GM12865 (cell line): ENCODE data around the gene PALM2AKAP2.

Source experiments
- DNase-seq: peaks from one replicate; pipeline ENCODE4 v3.0.0; 2010; ENCODE audit warnings: low read depth
- H3K4me3 ChIP-seq: 2 replicates; pipeline ENCODE4 v1.5.1; 2011; ENCODE audit warnings: mild to moderate bottlenecking, low read depth, low read length, control low read depth
- TF ChIP-seq, protein P1 (sequence below): IDR thresholded peaks from 2 replicates; pipeline ENCODE4 v1.5.1; 2011; ENCODE audit warnings: low read length, control low read depth, low read depth, inconsistent platforms; ENCODE audit not compliant: insufficient read depth; ENCODE audit errors: missing control alignments

The PALM2AKAP2 gene

GRCh38 chr9:109759589-109759988 lies 20.4 kb upstream of the PALM2AKAP2 start:
- TF ChIP-seq, protein P1, sequence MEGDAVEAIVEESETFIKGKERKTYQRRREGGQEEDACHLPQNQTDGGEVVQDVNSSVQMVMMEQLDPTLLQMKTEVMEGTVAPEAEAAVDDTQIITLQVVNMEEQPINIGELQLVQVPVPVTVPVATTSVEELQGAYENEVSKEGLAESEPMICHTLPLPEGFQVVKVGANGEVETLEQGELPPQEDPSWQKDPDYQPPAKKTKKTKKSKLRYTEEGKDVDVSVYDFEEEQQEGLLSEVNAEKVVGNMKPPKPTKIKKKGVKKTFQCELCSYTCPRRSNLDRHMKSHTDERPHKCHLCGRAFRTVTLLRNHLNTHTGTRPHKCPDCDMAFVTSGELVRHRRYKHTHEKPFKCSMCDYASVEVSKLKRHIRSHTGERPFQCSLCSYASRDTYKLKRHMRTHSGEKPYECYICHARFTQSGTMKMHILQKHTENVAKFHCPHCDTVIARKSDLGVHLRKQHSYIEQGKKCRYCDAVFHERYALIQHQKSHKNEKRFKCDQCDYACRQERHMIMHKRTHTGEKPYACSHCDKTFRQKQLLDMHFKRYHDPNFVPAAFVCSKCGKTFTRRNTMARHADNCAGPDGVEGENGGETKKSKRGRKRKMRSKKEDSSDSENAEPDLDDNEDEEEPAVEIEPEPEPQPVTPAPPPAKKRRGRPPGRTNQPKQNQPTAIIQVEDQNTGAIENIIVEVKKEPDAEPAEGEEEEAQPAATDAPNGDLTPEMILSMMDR: no peak
- no peak overlapping the region for H3K4me3 ChIP-seq
- no peak for DNase-seq

DNA sequence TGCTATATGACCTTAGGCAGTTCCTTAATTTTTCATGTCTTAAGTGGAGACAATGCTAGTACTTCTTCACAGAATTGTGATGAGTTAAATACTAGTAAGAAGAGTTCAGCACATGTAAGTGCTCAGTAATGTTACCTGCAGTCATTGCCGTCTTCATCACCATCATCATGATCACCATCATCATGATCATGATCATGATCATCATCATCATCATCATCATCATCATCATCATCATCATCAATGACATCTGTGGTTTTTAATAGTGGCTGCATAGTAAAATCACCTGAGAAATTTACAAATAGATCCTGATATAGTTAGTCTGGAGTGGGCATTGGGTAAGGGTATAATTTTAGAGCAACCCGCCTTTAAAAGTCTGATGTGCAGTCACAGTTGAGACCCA lies 14.7 kb upstream of the PALM2AKAP2 start:
- TF ChIP-seq, protein P1: no peak

DNA sequence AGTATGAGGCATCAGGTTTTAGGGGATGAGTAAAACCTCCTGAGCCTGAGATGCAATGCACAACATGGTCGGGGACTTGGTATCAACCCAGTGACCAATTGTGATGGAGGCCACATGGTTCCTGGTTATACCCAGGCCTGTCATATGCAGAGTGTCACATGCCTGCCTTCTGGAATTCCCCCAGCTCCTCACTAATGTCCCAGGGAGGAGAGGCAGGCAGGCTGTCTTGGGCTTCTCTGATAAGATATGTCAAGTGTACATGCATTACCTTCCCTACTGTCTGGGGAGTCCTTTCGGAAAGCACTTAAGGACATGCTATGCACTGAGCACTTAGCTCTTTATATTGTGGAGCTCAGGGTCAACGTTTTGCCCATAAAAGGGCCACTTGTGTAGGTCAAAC lies 14.2 kb upstream of the PALM2AKAP2 start:
- no peak for DNase-seq
- TF ChIP-seq, protein P1: no peak
- no peak overlapping the region for H3K4me3 ChIP-seq

More for the DNA sequence above, 14.7 kb upstream of the PALM2AKAP2 start:
- DNase-seq: no peak
- H3K4me3 ChIP-seq: no peak overlapping the region

- no peak for DNase-seq
- TF ChIP-seq, protein P1: no peak
- no peak overlapping the region for H3K4me3 ChIP-seq
These were observed 13.6 kb upstream of the PALM2AKAP2 start for GRCh38 chr9:109766351-109766750.

DNA sequence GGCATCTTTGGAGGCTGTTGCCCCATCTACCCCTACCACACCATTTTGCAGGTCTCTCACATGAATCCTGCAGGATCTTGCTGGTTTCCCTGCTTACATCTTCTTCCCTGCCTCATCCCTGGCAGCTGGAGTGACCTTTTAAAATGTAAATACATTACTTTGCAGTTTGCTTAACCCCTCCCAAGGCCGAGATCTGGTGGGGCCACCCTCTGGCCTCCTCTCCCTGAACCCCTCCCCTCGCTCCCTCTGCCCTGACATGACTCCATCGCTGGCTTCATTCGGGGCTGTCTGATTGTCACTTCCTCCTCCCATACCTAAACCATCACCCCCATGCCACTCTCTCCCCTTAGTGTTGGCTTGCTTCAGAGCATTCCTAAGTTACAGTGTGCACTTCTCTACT lies 12.6 kb upstream of the PALM2AKAP2 start:
- H3K4me3 ChIP-seq: no peak overlapping the region
- no peak for DNase-seq
- TF ChIP-seq, protein P1: no peak

DNA sequence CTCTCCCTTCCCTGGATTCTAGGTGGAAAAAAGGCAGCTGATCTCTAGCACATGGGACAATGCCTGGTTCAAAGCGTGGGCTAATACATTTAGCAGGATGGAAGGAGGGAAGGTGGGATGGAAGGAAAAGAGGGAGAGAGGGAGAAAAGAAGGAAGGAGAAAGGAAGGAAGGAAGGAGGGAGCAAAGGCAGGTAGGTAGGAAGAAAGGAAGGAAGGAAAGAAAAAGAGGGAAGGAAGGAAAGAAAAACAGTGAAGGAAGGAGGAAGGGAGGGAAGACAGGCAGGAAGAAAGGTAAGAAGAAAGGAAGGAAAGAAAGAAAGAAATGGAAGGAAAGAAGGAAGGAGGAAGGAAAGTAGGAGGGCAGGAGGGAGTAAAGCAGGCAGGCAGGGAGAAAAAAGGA lies 12.2 kb upstream of the PALM2AKAP2 start:
- no peak for DNase-seq
- TF ChIP-seq, protein P1: no peak
- no peak overlapping the region for H3K4me3 ChIP-seq

- no peak overlapping the region for H3K4me3 ChIP-seq
- no peak for DNase-seq
- TF ChIP-seq, protein P1: no peak
These were observed 10.7 kb upstream of the PALM2AKAP2 start for GRCh38 chr9:109769250-109769649.
